GM12878 (cell line): ENCODE results near the gene CPEB3. TPM values are rescaled to one million over a fixed set of nuclear protein-coding genes. Genes with fewer than 3 reads are reported as not detected.

Experiments
- ATAC-seq: fragments of 200-7000 bp; cut with Tn5 transposase; 3 replicates; pipeline ENCODE4 v1.9.1; 2020; ENCODE audit warnings: mild to moderate bottlenecking, moderate library complexity
- BruUV-seq: library from RNA; stranded (reverse); fragments of 400-500 nt; replicated peaks from 2 replicates; lab custom pipeline; 2021; lab: Mats Ljungman, UMichigan
- CTCF ChIA-PET: fragments of 300-600 bp; sonication (Branson Sonifier 250); formaldehyde crosslinking; extraction: SDS; loops from one replicate; lab custom pipeline; 2021; ENCODE audit warnings: inconsistent platforms; lab: Yijun Ruan, JAX
- POLR2A ChIA-PET: fragments of 350-600 bp; formaldehyde crosslinking; extraction: SDS; loops from one replicate; lab custom pipeline; 2021; ENCODE audit warnings: inconsistent platforms; lab: Charles Lee
- RAD21 ChIA-PET: fragments of 300-600 bp; sonication (Branson Sonifier 250); formaldehyde crosslinking; loops from one replicate; lab custom pipeline; 2023; ENCODE audit warnings: antibody characterized with exemption; ENCODE audit not compliant: unreplicated experiment; lab: Charles Lee
- SMC1A ChIA-PET: fragments of 300-600 bp; sonication (Branson Sonifier 250); formaldehyde crosslinking; loops from one replicate; lab custom pipeline; 2023; ENCODE audit not compliant: unreplicated experiment, uncharacterized antibody; lab: Charles Lee
- DNase-seq: peaks from one replicate; pipeline ENCODE4 v3.0.0-alpha.2; 2011; ENCODE audit warnings: low read depth, low spot score
- FAIRE-seq: peaks from 3 replicates; lab custom pipeline; 2011; peaks lifted over from hg19 to GRCh38; lab: Jason Lieb, UNC
- H2AFZ ChIP-seq: 2 replicates; pipeline ENCODE4 v1.6.0; 2011; ENCODE audit warnings: low read depth, low read length, control low read depth; ENCODE audit not compliant: control insufficient read depth
- H3K27ac ChIP-seq: 2 replicates; pipeline ENCODE4 v1.5.1; 2011; ENCODE audit warnings: control low read depth; ENCODE audit not compliant: control insufficient read depth, insufficient read depth
- H3K27me3 ChIP-seq, 2 experiments: replicated peaks in 1 of 2; 2 replicates each; pipeline versions ENCODE4 v1.6.0 to v1.6.1; 2011; ENCODE audit warnings: low read length in 1 of 2; ENCODE audit not compliant: control insufficient read depth in 2 of 2, insufficient read depth in 2 of 2
- H3K36me3 ChIP-seq, 2 experiments: 2 replicates each; pipeline ENCODE4 v1.5.1; 2011; ENCODE audit warnings: low read length in 1 of 2; ENCODE audit not compliant: control insufficient read depth in 2 of 2, insufficient read depth in 2 of 2
- H3K4me1 ChIP-seq: 2 replicates; pipeline ENCODE4 v1.6.1; 2011; ENCODE audit warnings: mild to moderate bottlenecking, low read length, moderate library complexity, mixed read lengths; ENCODE audit not compliant: control insufficient read depth, insufficient read depth
- H3K4me2 ChIP-seq: 2 replicates; pipeline ENCODE4 v1.6.0; 2011; ENCODE audit warnings: control low read depth; ENCODE audit not compliant: control insufficient read depth, insufficient read depth
- H3K4me3 ChIP-seq: fragments of 200-600 bp; sonication (generic); 2 replicates; pipeline ENCODE4 v1.5.1; 2016
- H3K79me2 ChIP-seq: 2 replicates; pipeline ENCODE4 v1.6.0; 2011; ENCODE audit warnings: low read length; ENCODE audit not compliant: control insufficient read depth, insufficient read depth
- H3K9ac ChIP-seq: 2 replicates; pipeline ENCODE4 v1.8.0; 2011; ENCODE audit warnings: low read length, control low read depth, mixed read lengths; ENCODE audit not compliant: control insufficient read depth, insufficient read depth
- H3K9me3 ChIP-seq: replicated peaks from 3 replicates; pipeline ENCODE4 v1.5.1; 2011; ENCODE audit warnings: mild to moderate bottlenecking, low read length; ENCODE audit not compliant: control insufficient read depth, insufficient read depth
- H4K20me1 ChIP-seq: 2 replicates; pipeline ENCODE4 v1.6.0; 2011; ENCODE audit not compliant: control insufficient read depth, insufficient read depth
- ATF7 ChIP-seq: fragments of 450-650 bp; IDR thresholded peaks from 2 replicates; pipeline ENCODE4 v1.6.1; 2016; ENCODE audit warnings: low read depth, mild to moderate bottlenecking
- BCL3 ChIP-seq: IDR thresholded peaks from 2 replicates; pipeline ENCODE4 v1.6.1; 2011; ENCODE audit warnings: borderline replicate concordance, low read depth, mild to moderate bottlenecking, moderate library complexity, low read length; ENCODE audit not compliant: insufficient read depth, poor library complexity, severe bottlenecking
- GATAD2B ChIP-seq: fragments of 450-650 bp; conservative IDR thresholded peaks from 2 replicates; pipeline ENCODE4 v1.6.1; 2017; ENCODE audit warnings: low read depth, mild to moderate bottlenecking, moderate library complexity
- KLF5 ChIP-seq: fragments of 450-650 bp; IDR thresholded peaks from 2 replicates; pipeline ENCODE4 v1.6.1; 2014; ENCODE audit warnings: mild to moderate bottlenecking; ENCODE audit not compliant: partially characterized antibody
- MAX ChIP-seq: IDR thresholded peaks from 2 replicates; pipeline ENCODE4 v1.6.1; 2012; ENCODE audit warnings: low read depth, low read length, improper control_type of control experiment
- PAX5 ChIP-seq: IDR thresholded peaks from 2 replicates; pipeline ENCODE4 v1.6.1; 2011; ENCODE audit warnings: low read depth, low read length, borderline replicate concordance
- RELA ChIP-seq: fragments of 450-650 bp; IDR thresholded peaks from 2 replicates; pipeline ENCODE4 v1.8.0; 2014; ENCODE audit warnings: borderline replicate concordance; ENCODE audit not compliant: partially characterized antibody
- SIX5 ChIP-seq: IDR thresholded peaks from 2 replicates; pipeline ENCODE4 v1.6.1; 2011; ENCODE audit warnings: mild to moderate bottlenecking, low read depth, low read length, moderate library complexity; ENCODE audit not compliant: severe bottlenecking
- SMC3 ChIP-seq: IDR thresholded peaks from 2 replicates; pipeline ENCODE4 v1.6.1; 2011; ENCODE audit warnings: low read length, improper control_type of control experiment, borderline replicate concordance
- ZBTB4 ChIP-seq: fragments of 450-650 bp; formaldehyde crosslinking; IDR thresholded peaks from 2 replicates; pipeline ENCODE4 v1.4.0; 2022; ENCODE audit warnings: mild to moderate bottlenecking, moderate library complexity
- ZNF217 ChIP-seq: fragments of 450-650 bp; IDR thresholded peaks from 2 replicates; pipeline ENCODE4 v1.6.1; 2017; ENCODE audit warnings: antibody characterized with exemption, mild to moderate bottlenecking
- WGBS: methylation state at CpG from one replicate; pipeline ENCODE4 v1.1.6; 2016; ENCODE audit warnings: low lambda C conversion rate; ENCODE audit not compliant: insufficient replicate concordance, insufficient coverage; ENCODE audit errors: missing lambda C conversion rate; 5-methylcytosine and 5-hydroxymethylcytosine counted together
- in situ Hi-C: fragments of 300-500 bp; cut with MboI; formaldehyde crosslinking; loops from 9 replicates; pipeline ENCODE4 v1.14.3; 2018; ENCODE audit warnings: mixed read lengths
- intact Hi-C: fragments of 100-400 bp; cut with micrococcal nuclease; formaldehyde crosslinking; loops from one replicate; pipeline ENCODE4 v1.14.2; 2022; ENCODE audit not compliant: unreplicated experiment
- polyA plus RNA-seq, 11 experiments: library from polyadenylated mRNA; depleted of rRNA in 4 of 11; unstranded in 6 of 11; stranded (reverse) in 5 of 11; fragments of >200 nt; fragmentation: Nextera tagmentation in 4 of 11; fragmentation: Illumina TruSeq in 1 of 11; extraction: Ambion mirVana in 4 of 11; extraction: Trizol in 1 of 11; gene quantifications; 1 replicate in 1 of 11; 2 replicates in 10 of 11; pipeline versions ENCODE4 v1.2.1 to v1.2.3, GENCODE V29; 2011 to 2016; ENCODE audit warnings: inconsistent platforms in 2 of 11, missing spikeins in 2 of 11, low read depth in 1 of 11
- total RNA-seq, 4 experiments: library from RNA; depleted of rRNA in 3 of 4; stranded (reverse); fragments of >200 nt in 3 of 4; fragmentation: Illumina TruSeq in 1 of 4; extraction: Trizol in 1 of 4; gene quantifications; 2 replicates each; pipeline versions ENCODE4 v1.2.1 to v1.2.3, GENCODE V29; 2013 to 2021
- TF ChIP-seq, protein P1 (sequence below): fragments of 450-650 bp; IDR thresholded peaks from 2 replicates; pipeline ENCODE4 v1.6.1; 2016; ENCODE audit warnings: mild to moderate bottlenecking

Gene CPEB3
- total and polyA plus RNA-seq, 10 of the 15 experiments (the other 5 are each of a cell fraction or from before 2014, with no cell fraction given), result 0.50 to 2.3 (median 1.2) TPM

DNA sequence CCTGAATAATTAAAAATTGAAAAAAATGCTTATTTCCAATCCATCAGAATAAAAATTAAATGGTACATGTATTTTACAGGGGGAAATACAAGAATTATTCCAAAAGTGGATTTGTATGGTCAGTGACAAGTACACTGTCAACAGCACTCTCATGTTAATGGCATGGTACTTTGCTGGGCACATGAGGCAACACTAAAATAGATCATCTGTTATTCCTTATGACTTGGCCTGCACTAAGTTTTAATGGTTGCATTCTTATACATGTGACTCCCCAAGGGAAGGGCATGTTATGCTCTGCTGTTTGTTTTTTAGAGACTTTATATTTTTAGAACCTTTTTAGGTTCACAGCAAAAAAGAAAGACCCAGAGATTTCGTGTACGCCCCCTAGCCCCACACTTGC, 128.3 kb downstream of the CPEB3 start:
- no peak overlapping the region for H3K4me2 ChIP-seq
- ChIA-PET POLR2A (interaction anchor here (0.6 kb wide), 1 partner anchor 124 kb away, joined by 4 read pairs; no protein-coding TSS in a partner anchor), RAD21 (no interaction called here), SMC1A (no interaction called here), CTCF (no interaction called here)
- H3K9ac ChIP-seq, result no peak overlapping the region
- H2AFZ ChIP-seq, result no peak overlapping the region
- no peaks in the 10 kb centered on the region for H3K4me1 ChIP-seq
- ATAC-seq (no peak), FAIRE-seq (no peak), DNase-seq (no peak)
- BruUV-seq, result no TSS peak
- in situ Hi-C loops, result no loop called here
- peaks cover 6% of the 10 kb centered on the region; the same call in 2 of the 3 replicates for H3K9me3 ChIP-seq
- no peak overlapping the region for H3K27ac ChIP-seq
- H3K27me3 ChIP-seq, result no peaks in the 10 kb centered on the region
- TF ChIP-seq GATAD2B (no peak), SIX5 (no peak), PAX5 (no peak), KLF5 (no peak), RELA (no peak), ATF7 (no peak), BCL3 (no peak), ZNF217 (no peak), SMC3 (no peak), ZBTB4 (CRISPR knock-in tag) (no peak), MAX (no peak)
- TF ChIP-seq, protein P1, sequence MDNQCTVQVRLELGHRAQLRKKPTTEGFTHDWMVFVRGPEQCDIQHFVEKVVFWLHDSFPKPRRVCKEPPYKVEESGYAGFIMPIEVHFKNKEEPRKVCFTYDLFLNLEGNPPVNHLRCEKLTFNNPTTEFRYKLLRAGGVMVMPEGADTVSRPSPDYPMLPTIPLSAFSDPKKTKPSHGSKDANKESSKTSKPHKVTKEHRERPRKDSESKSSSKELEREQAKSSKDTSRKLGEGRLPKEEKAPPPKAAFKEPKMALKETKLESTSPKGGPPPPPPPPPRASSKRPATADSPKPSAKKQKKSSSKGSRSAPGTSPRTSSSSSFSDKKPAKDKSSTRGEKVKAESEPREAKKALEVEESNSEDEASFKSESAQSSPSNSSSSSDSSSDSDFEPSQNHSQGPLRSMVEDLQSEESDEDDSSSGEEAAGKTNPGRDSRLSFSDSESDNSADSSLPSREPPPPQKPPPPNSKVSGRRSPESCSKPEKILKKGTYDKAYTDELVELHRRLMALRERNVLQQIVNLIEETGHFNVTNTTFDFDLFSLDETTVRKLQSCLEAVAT, result no peak
- no peak overlapping the region for H3K4me3 ChIP-seq
- H4K20me1 ChIP-seq, result no peaks in the 10 kb centered on the region
- H3K36me3 ChIP-seq, result no peaks in the 10 kb centered on the region
- 97% methylated on average over 2 of the region's 2 CpGs for WGBS
- intact Hi-C loops, result no loop called here
- no peaks in the 10 kb centered on the region for H3K79me2 ChIP-seq
